ENCODE data around the gene SENP3. TPM values are rescaled to one million over a fixed set of nuclear protein-coding genes. Genes with fewer than 3 reads are reported as not detected.

SENP3 gene
- total and polyA plus RNA-seq, 2 donors (not counting 3 experiments of a cell fraction or from before 2014, with no cell fraction given), result 63.4 to 96.5 TPM

DNA sequence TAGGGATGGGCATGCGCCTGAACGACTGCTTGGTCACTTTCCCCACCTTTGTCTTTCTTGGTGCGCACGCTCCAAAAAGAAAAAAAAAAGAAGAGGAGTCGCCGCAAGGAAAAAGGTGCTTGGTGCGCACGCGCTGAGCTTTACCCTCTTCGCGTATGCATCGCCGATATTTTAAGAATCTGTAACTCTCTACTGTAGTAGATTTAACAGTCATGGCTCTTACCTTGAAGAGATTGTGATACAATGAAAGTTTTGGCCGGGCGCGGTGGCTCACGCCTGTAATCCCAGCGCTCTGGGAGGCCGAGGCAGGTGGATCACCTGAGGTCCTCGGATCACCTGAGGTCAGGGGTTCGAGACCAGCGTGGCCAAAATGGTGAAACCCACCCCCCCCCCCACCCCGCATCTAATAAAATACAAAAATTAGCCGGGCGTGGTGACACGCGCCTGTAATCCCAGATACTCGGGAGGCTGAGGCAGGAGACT lies 53.6 kb downstream of the SENP3 start:
- Histone ChIP-seq H3K27me3 (ENCODE audit: control insufficient read depth in 2 of 2, insufficient read depth in 2 of 2, low read length in 2 of 2) (no peaks in the 10 kb centered on the region), H3K4me3 (replicated peaks in 1 of 3; ENCODE audit: insufficient read depth in 1 of 3, low read depth in 1 of 3, low read length in 3 of 3) (peak overlapping the region; percentile 10 to 61 (median 26)), H2AFZ (ENCODE audit: low read depth, low read length) (peak overlapping the region; percentile 89), H3K27ac (ENCODE audit: insufficient read depth, low read depth, low read length) (peak overlapping the region; percentile 15), H3K4me1 (ENCODE audit: control insufficient read depth, extremely low read depth, insufficient read depth, low read length) (peaks cover 24% of the 10 kb centered on the region), H3K9me3 (replicated peaks; ENCODE audit: control insufficient read depth, insufficient read depth, low read length) (no peaks in the 10 kb centered on the region), H4K20me1 (replicated peaks; ENCODE audit: control insufficient read depth, extremely low read depth, insufficient read depth, low read length) (peaks cover 3% of the 10 kb centered on the region), H3K9ac (replicated peaks; ENCODE audit: extremely low read depth, insufficient read depth, low read length) (peak overlapping the region; percentile 29), H3K9me1 (replicated peaks; ENCODE audit: control insufficient read depth, extremely low read depth, insufficient read depth, low read length) (no peaks in the 10 kb centered on the region), H3K36me3 (ENCODE audit: control insufficient read depth in 2 of 2, extremely low read depth in 1 of 2, insufficient read depth in 2 of 2, low read length in 2 of 2) (no peaks in the 10 kb centered on the region), H3K79me2 (ENCODE audit: control insufficient read depth, insufficient read depth, low read length) (peaks cover 39% of the 10 kb centered on the region), H3K4me2 (ENCODE audit: insufficient read depth, low read length) (peak overlapping the region; percentile 70)
- dilution Hi-C loops (cut with MboI; ENCODE audit: extremely low pct_ligation_motif_present, low sequenced_read_pairs), result no loop called here
- TF ChIP-seq GATA2 (IDR thresholded peaks at IDR 0.05; ENCODE audit: insufficient read depth, insufficient read length, low read depth, low read length) (no peak), POLR2A (IDR thresholded peaks at IDR 0.05; ENCODE audit: low read depth, low read length) (no peak), FOS (IDR thresholded peaks at IDR 0.05; ENCODE audit: borderline replicate concordance, insufficient read depth, low read length) (no peak), MYC (IDR thresholded peaks at IDR 0.05; ENCODE audit: low read depth, low read length) (no peak), EZH2 (IDR thresholded peaks at IDR 0.05; ENCODE audit: borderline replicate concordance, low read depth, low read length, severe bottlenecking) (no peak), POLR2AphosphoS5 (IDR thresholded peaks at IDR 0.05; ENCODE audit: insufficient read depth, low read depth, low read length) (no peak), JUN (IDR thresholded peaks at IDR 0.05; ENCODE audit: borderline replicate concordance, insufficient read depth, insufficient read length, low read depth) (no peak)
- TF ChIP-seq, protein P1, sequence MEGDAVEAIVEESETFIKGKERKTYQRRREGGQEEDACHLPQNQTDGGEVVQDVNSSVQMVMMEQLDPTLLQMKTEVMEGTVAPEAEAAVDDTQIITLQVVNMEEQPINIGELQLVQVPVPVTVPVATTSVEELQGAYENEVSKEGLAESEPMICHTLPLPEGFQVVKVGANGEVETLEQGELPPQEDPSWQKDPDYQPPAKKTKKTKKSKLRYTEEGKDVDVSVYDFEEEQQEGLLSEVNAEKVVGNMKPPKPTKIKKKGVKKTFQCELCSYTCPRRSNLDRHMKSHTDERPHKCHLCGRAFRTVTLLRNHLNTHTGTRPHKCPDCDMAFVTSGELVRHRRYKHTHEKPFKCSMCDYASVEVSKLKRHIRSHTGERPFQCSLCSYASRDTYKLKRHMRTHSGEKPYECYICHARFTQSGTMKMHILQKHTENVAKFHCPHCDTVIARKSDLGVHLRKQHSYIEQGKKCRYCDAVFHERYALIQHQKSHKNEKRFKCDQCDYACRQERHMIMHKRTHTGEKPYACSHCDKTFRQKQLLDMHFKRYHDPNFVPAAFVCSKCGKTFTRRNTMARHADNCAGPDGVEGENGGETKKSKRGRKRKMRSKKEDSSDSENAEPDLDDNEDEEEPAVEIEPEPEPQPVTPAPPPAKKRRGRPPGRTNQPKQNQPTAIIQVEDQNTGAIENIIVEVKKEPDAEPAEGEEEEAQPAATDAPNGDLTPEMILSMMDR (IDR thresholded peaks at IDR 0.05; ENCODE audit: extremely low read depth in 1 of 2, insufficient read depth in 1 of 2, low read depth in 1 of 2, low read length in 2 of 2), result no peak
- TF ChIP-seq, protein P2, sequence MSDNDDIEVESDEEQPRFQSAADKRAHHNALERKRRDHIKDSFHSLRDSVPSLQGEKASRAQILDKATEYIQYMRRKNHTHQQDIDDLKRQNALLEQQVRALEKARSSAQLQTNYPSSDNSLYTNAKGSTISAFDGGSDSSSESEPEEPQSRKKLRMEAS (IDR thresholded peaks at IDR 0.05; ENCODE audit: insufficient read depth, insufficient read length), result no peak
- ChIA-PET CTCF (interaction anchor here (0.7 to 2.0 kb wide), 6 partner anchors 12 to 102 kb away, joined by 4 to 11 read pairs (median 5); partner anchors contain the start of genes DNAH2, MPDU1, SAT2 and TP53), POLR2A (interaction anchor here (0.6 to 2.3 kb wide), 3 partner anchors 12 to 72 kb away, joined by 3 to 8 read pairs (median 7); partner anchors contain the start of genes SAT2, TP53 and WRAP53)
- no TSS peak for BruUV-seq (replicated peaks)
- DNase-seq (ENCODE audit: low read depth, low spot score) (no peak), FAIRE-seq (no peak)
- intact Hi-C loops (cut with micrococcal nuclease), result loop anchor here (1.0 to 10.0 kb wide), 5 partner anchors 12 to 229 kb away; partner anchors contain the start of genes SAT2, SENP3 and WRAP53
